ENCODE results near the gene PLVAP.

The PLVAP gene, protein sequence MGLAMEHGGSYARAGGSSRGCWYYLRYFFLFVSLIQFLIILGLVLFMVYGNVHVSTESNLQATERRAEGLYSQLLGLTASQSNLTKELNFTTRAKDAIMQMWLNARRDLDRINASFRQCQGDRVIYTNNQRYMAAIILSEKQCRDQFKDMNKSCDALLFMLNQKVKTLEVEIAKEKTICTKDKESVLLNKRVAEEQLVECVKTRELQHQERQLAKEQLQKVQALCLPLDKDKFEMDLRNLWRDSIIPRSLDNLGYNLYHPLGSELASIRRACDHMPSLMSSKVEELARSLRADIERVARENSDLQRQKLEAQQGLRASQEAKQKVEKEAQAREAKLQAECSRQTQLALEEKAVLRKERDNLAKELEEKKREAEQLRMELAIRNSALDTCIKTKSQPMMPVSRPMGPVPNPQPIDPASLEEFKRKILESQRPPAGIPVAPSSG

GRCh38 chr19:17376935-17377600, at the start of gene PLVAP:
Gene PLVAP, minus strand, starts transcription at chr19:17377342. Its CDS starts 54 bp downstream, at chr19:17377288.
- in situ Hi-C loops (cut with HindIII; ENCODE audit: low sequenced_read_pairs), result no loop called here

DNA sequence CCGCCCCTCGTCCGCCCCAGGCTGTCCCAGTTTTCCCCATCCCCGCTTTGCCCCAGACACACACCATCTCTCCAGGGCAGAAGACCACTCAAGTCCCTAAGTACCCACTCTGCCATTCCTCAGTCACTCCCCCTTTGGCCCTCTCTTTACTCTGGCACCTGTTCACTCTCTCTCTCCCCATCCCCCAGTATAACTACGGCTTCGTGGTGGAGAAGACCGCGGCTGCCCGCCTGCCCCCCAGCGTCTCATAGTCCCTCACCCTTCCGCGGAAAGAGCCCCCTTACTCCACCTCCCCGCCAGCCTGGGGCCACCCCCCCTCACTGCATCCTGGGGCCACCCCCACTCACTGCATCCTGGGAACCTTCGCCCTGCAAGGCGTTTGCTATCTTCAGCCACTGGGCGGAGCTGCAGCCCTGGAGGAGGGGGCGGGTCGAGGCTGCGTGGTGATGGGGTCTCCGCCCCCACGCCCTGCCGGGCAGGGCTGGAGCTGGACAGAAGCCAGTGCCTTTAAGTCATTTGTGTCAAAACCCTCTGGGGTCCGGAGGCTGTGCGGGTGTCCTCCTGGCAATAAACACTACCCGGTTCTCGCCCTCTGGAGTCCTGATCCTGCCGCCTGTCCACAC, 47.7 kb upstream of the PLVAP start:
- in situ Hi-C loops (cut with HindIII; ENCODE audit: low sequenced_read_pairs), result no loop called here

DNA sequence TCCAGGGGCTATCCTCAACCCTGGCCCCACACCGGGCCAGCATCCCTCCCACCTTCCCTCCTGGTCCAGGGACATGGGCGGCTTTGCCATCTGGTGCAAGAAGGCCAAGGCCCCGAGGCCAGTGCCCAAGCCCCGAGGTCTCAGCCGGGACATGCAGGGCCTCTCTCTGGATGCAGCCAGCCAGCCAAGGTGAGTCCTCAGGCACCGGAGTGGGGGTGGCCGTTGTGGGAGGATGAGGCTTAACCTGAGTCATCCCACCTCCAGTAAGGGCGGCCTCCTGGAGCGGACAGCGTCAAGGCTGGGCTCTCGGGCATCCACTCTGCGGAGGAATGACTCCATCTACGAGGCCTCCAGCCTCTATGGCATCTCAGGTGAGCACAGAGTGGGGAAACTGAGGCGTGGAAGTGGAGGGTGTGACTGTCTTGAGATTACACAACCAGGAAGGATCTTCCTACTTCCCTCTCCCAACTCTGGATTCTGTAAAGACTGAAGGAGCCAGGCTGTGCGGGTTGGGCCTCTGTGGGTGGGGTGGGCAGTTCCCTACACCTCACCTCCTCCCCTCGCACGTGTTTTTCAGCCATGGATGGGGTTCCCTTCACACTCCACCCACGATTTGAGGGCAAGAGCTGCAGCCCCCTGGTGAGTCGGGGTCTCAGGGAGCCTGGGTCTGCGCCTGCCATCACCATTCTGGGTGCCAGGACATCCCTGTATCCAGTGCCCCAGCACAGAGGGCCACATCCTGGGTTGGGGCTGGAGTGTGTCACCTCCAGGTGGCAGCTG, 46.5 kb upstream of the PLVAP start:
- in situ Hi-C loops (cut with HindIII; ENCODE audit: low sequenced_read_pairs), result no loop called here

DNA sequence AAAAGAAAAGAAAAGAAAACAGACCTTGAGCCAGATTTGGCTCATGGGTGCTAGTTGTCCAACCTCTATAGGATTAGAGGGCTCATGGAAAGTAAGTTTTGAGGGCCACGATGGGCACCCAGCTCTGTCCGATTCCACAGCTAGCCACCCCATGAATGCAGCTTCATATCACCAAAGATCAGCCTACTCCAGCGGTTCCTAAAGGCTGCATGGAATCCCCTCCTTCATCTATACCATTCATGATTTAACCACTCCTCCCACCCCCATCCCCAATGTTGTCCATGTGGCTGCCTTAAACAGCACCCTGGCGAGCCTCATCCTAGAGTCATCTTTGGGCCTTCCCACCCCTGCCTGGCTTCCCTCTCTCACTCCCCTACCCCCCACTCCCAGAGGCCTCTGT, 44.8 kb upstream of the PLVAP start:
- in situ Hi-C loops (cut with HindIII; ENCODE audit: low sequenced_read_pairs), result no loop called here

- in situ Hi-C loops (cut with HindIII; ENCODE audit: low sequenced_read_pairs), result no loop called here
Measured at GRCh38 chr19:17420475-17420924, 43.4 kb upstream of the PLVAP start.

DNA sequence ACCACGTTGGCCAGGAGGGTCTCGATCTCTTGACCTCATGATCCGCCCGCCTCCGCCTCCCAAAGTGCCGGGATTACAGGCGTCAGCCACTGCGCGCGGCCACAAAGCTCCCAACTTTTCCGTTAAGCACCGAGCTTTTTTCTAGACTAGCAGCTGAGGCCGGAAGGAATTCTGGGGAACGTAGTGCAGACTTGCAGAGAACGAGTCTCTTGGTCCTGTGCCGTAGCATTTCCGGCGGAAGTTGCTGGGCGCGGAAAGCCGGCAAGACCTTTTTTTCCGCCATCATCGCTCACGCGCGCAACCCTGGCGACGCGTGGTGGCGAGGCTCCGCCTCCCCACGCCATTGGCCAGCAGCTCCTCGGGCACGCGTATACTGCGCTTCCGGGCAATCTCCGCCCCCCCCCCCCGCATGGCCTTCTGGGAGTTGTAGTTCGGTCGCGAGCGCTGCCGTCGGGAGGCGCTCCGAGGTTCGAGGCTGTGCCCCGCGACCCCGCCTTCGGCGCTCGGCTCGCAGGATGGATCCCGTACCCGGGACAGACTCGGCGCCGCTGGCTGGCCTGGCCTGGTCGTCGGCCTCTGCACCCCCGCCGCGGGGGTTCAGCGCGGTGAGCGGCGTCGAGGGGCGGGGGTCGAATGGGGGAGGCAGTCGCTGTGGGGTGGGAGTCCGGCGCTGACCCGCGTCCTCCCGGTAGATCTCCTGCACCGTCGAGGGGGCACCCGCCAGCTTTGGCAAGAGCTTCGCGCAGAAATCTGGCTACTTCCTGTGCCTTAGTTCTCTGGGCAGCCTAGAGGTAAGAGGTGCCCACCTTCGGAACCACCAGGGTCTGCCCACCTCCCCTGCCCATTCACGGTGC, 42.7 kb upstream of the PLVAP start, which contains the start of gene MVB12A:
Gene MVB12A (plus strand): TSS at position 427 of the 854 bp plus-strand sequence. CDS start 89 bp downstream, at position 516.
- in situ Hi-C loops (cut with HindIII; ENCODE audit: low sequenced_read_pairs), result no loop called here

DNA sequence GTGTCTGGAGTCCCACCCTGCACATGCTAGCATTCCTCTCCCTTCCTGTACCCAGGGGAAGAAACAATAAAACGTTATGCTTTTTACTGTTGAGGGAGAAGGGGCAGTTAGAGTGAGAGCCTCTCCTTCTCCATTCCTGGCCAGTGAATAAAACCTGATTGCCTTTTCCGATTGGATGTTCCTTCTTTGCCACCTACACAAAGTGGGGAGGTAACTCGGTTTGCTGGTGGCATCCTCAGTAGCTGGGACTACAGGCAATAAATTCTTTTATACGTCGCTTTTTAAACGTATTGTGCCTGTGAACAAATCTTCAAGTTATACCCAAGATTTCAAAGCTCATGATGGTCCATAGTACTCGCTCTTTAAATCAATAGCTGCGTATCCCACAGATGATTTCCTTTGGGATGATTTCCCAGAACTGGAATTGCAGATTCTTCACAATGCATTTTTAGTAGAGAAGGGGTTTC, 42.0 kb upstream of the PLVAP start:
- in situ Hi-C loops (cut with HindIII; ENCODE audit: low sequenced_read_pairs), result no loop called here

DNA sequence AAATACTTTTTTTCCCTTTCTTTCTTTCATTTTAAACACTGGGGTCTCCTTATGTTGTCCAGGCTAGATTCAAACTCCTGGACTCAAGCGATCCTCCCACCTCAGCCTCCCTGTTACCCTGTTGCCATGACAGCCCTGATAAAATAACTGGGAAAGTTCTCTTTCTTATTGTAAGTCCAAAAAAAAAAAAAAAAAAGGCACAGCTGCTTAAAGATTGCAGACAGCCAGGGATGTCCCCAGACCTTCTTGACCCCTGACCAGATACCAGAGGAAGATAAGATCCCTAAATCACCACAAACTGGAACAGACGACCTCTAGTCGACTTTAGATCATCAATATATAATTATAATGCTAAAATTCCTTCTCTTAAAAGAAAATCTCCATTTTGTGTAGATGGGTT, 41.6 kb upstream of the PLVAP start:
- in situ Hi-C loops (cut with HindIII; ENCODE audit: low sequenced_read_pairs), result no loop called here

DNA sequence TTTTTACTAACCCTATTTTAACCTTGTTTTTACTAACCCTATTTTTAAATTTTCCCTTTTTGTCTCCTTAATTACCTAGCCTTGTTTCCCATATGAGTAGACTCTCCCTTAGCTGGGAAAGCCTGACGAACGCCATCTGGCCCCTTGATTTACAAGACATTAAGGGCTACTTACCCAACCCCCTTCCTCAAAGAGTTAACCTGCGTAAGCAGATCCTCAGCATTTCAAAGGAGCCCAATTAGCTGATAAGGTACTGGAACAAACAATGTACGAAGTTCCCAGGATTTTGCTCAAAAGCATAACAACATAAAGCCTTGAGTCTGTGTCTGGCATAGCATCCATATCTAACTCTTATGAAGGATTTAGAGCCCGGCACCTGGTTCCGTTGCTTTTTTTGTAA, 38.0 kb upstream of the PLVAP start:
- in situ Hi-C loops (cut with HindIII; ENCODE audit: low sequenced_read_pairs), result no loop called here

DNA sequence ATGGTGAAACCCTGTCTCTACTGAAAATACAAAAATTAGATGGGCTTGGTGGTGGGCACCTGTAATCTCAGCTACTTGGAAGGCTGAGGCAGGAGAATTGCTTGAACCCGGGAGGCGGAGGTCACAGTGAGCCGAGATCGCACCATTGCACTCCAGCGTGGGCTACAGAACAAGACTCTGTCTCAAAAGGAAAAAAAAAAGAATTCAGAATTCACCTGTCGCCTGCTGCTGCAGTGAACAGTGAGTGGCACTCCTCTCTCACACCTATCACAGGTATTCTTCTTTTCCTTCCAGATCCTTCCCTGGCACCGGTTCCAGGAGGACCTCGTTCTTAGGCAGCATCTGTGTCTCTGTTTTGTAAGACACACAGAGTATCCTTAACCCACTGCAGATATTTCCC, 37.0 kb upstream of the PLVAP start:
- in situ Hi-C loops (cut with HindIII; ENCODE audit: low sequenced_read_pairs), result no loop called here

GRCh38 chr19:17411801-17412200, 34.7 kb upstream of the PLVAP start:
- in situ Hi-C loops (cut with HindIII; ENCODE audit: low sequenced_read_pairs), result no loop called here

DNA sequence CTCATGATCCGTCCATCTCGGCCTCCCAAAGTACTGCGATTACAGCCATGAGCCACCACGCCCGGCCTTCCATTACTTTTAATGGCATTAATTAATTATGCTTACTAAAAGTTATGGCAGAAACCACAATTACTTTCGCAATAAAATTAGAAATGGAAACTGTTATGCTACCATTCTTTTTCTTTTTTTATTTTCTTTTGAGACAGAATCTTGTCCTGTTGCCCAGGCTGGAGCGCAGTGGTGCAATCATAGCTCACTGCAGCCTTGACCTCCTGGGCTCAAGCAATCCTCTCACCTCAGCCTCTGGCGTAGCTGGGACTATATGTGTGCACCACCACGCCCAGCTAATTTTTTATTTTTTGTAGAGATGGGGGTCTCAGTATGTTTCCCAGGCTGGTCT, 32.8 kb upstream of the PLVAP start:
- in situ Hi-C loops (cut with HindIII; ENCODE audit: low sequenced_read_pairs), result no loop called here

- in situ Hi-C loops (cut with HindIII; ENCODE audit: low sequenced_read_pairs), result no loop called here
Measured at GRCh38 chr19:17406887-17407196, 29.7 kb upstream of the PLVAP start.

DNA sequence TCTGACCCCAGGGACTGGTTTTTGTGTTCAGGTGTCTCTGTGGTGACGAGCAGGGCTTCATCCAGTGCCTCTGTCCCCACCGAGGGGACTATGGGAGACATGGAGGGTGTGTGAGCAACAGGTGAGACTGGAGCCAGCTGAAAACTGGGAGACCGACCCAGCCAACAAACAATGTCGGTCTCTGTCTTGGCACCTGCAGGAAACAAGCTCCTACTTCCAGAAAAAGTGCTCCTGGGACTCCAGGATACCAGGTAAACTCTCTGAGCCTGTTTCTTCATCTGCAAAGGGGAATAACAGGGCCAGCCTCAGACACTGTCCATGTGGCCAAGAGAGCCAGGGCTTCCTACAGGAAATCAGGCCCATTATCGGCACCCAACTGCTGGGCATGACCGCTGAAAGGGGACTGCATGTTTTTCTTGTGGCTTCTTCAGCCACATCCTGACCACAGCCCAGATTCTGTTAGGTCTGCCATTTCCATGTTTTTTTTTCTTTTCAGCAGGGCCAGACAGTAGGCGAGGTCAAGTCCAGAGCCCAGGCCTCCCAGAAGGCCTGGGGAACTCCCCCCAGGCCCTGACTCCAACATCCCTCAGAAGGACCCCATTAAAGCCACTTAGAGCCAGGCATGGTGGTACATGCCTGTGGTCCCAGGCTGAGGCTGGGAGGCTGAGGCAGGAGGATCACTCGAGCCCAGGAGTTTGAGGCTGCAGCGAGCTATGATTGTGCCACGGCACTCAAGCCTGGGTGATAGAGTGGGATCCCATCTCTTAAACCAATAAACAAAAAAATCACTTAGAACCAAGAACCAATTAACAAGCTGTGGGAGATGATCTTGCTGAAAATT, 29.1 kb upstream of the PLVAP start:
- in situ Hi-C loops (cut with HindIII; ENCODE audit: low sequenced_read_pairs), result no loop called here

- in situ Hi-C loops (cut with HindIII; ENCODE audit: low sequenced_read_pairs), result no loop called here
Measured at GRCh38 chr19:17405250-17406045, 28.3 kb upstream of the PLVAP start, which contains the start of gene BST2. Gene BST2, minus strand, starts transcription at chr19:17405630. Its CDS starts 55 bp downstream, at chr19:17405575.

- in situ Hi-C loops (cut with HindIII; ENCODE audit: low sequenced_read_pairs), result no loop called here
Measured at GRCh38 chr19:17404621-17405249, 27.6 kb upstream of the PLVAP start.

DNA sequence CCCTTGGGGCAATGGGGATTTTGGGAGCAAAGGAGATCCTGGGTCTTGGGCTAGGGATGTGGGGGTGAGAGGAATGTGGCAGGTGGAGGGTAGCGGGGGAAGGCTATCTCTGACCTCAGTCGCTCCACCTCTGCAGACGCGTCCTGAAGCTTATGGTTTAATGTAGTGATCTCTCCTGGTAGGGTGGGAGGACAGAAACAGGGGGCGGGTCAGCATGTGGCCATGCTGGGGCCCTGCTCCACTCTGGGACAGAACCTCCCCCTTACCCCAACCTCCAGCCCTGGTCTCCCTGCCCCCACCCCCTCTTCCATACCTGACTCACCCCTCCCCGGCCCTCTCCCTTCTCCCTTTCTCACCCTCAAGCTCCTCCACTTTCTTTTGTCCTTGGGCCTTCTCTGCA, 26.9 kb upstream of the PLVAP start:
- in situ Hi-C loops (cut with HindIII; ENCODE audit: low sequenced_read_pairs), result no loop called here

All from endothelial cell of hepatic sinusoid (primary cell).